OCI-LY1 (cell line): ENCODE measurements around the gene VTA1.

Experiments
- H2AFZ ChIP-seq: fragments of 200-600 bp; sonication (generic), shearing (Covaris generic); 2 replicates; pipeline ENCODE4 v1.6.0; 2014; ENCODE audit warnings: antibody characterized with exemption, mild to moderate bottlenecking, low read length
- H3F3A ChIP-seq: fragments of 200-600 bp; sonication (generic), shearing (Covaris generic); 2 replicates; pipeline ENCODE4 v1.6.0; 2014; ENCODE audit warnings: mild to moderate bottlenecking, antibody characterized with exemption, low read length, moderate library complexity; ENCODE audit not compliant: insufficient read depth
- H3K27ac ChIP-seq: fragments of 200-600 bp; sonication (generic); 2 replicates; pipeline ENCODE4 v1.5.1; 2014; ENCODE audit warnings: low read length, mixed run types, mild to moderate bottlenecking, low read depth; ENCODE audit not compliant: poor library complexity, severe bottlenecking
- H3K27me3 ChIP-seq: fragments of 200-600 bp; sonication (generic); 2 replicates; pipeline ENCODE4 v1.6.0; 2014; ENCODE audit warnings: antibody characterized with exemption, mild to moderate bottlenecking, low read length, moderate library complexity; ENCODE audit not compliant: insufficient read depth
- H3K36me3 ChIP-seq: fragments of 200-600 bp; sonication (generic); 2 replicates; pipeline ENCODE4 v1.6.1; 2014; ENCODE audit warnings: mild to moderate bottlenecking, antibody characterized with exemption, low read length, moderate library complexity, mixed read lengths; ENCODE audit not compliant: insufficient read depth
- H3K4me1 ChIP-seq: fragments of 200-600 bp; sonication (generic); 2 replicates; pipeline ENCODE4 v1.5.1; 2014; ENCODE audit warnings: mild to moderate bottlenecking, low read length, moderate library complexity; ENCODE audit not compliant: insufficient read depth, severe bottlenecking
- H3K4me2 ChIP-seq: fragments of 200-600 bp; sonication (generic), shearing (Covaris generic); 2 replicates; pipeline ENCODE4 v1.6.1; 2014; ENCODE audit warnings: low read length
- H3K4me3 ChIP-seq: fragments of 200-600 bp; sonication (generic); 2 replicates; pipeline ENCODE4 v1.5.1; 2014; ENCODE audit warnings: low read length, low read depth, mild to moderate bottlenecking, mixed read lengths; ENCODE audit not compliant: poor library complexity, severe bottlenecking
- H3K79me2 ChIP-seq: fragments of 200-600 bp; shearing (Covaris generic); 2 replicates; pipeline ENCODE4 v1.6.1; 2016; ENCODE audit warnings: mixed run types, low read length, mixed read lengths; ENCODE audit not compliant: insufficient read depth
- H3K9ac ChIP-seq: fragments of 200-600 bp; sonication (generic), shearing (Covaris generic); 2 replicates; pipeline ENCODE4 v1.6.1; 2014; ENCODE audit warnings: mild to moderate bottlenecking, low read length, mixed read lengths
- H3K9me2 ChIP-seq: fragments of 200-600 bp; sonication (generic), shearing (Covaris generic); 2 replicates; pipeline ENCODE4 v1.6.1; 2014; ENCODE audit warnings: low read depth, mild to moderate bottlenecking, low read length, mixed read lengths
- H3K9me3 ChIP-seq: fragments of 200-600 bp; shearing (Covaris generic); 2 replicates; pipeline ENCODE4 v1.6.1; 2014; ENCODE audit warnings: low read length, mixed read lengths
- H4K20me1 ChIP-seq: fragments of 200-600 bp; sonication (generic), shearing (Covaris generic); 2 replicates; pipeline ENCODE4 v1.6.0; 2016; ENCODE audit warnings: mild to moderate bottlenecking, low read length; ENCODE audit not compliant: insufficient read depth
- CTCF ChIP-seq: fragments of 200-600 bp; sonication (generic), shearing (Covaris generic); IDR thresholded peaks from 2 replicates; pipeline ENCODE4 v1.5.1; 2017; ENCODE audit warnings: mild to moderate bottlenecking, antibody characterized with exemption, low read length, moderate library complexity, mixed read lengths
- EZH2 ChIP-seq: fragments of 200-600 bp; sonication (generic), shearing (Covaris generic); IDR thresholded peaks from 2 replicates; pipeline ENCODE4 v1.8.0; 2017; ENCODE audit warnings: borderline replicate concordance, mixed run types, mild to moderate bottlenecking, antibody characterized with exemption, low read length, moderate library complexity, mixed read lengths

The VTA1 gene

GRCh38 chr6:142173980-142174379 is 26.9 kb downstream of the VTA1 start:
- no peaks in the 10 kb centered on the region for H3K79me2 ChIP-seq
- TF ChIP-seq EZH2 = no peak
- no peak for TF ChIP-seq CTCF
- H3K27me3 ChIP-seq = no peaks in the 10 kb centered on the region
- H3F3A ChIP-seq = no peaks in the 10 kb centered on the region
- no peaks in the 10 kb centered on the region for H3K4me1 ChIP-seq
- H2AFZ ChIP-seq = no peak overlapping the region
- H4K20me1 ChIP-seq = no peaks in the 10 kb centered on the region
- H3K4me2 ChIP-seq = no peak overlapping the region
- 0 out of 2 replicates have a peak, but pooled peaks cover 3% of the 10 kb centered on the region for H3K9me3 ChIP-seq
- H3K36me3 ChIP-seq = peaks cover 82% of the 10 kb centered on the region
- no peak overlapping the region for H3K9ac ChIP-seq
- no peak overlapping the region for H3K4me3 ChIP-seq
- no peak overlapping the region for H3K27ac ChIP-seq
- H3K9me2 ChIP-seq = no peaks in the 10 kb centered on the region

GRCh38 chr6:142174703-142175102 is 27.6 kb downstream of the VTA1 start:
- Histone ChIP-seq H3K9me3 (0 out of 2 replicates have a peak, but pooled peaks cover 3% of the 10 kb centered on the region), H3K36me3 (peaks cover 81% of the 10 kb centered on the region), H3K9ac (no peak overlapping the region), H3K27me3 (no peaks in the 10 kb centered on the region), H4K20me1 (no peaks in the 10 kb centered on the region), H2AFZ (no peak overlapping the region), H3K4me2 (no peak overlapping the region), H3F3A (no peaks in the 10 kb centered on the region), H3K27ac (no peak overlapping the region), H3K9me2 (no peaks in the 10 kb centered on the region), H3K4me3 (no peak overlapping the region), H3K79me2 (no peaks in the 10 kb centered on the region), H3K4me1 (no peaks in the 10 kb centered on the region)
- TF ChIP-seq CTCF (no peak), EZH2 (no peak)

GRCh38 chr6:142178129-142178528 is 31.1 kb downstream of the VTA1 start:
- H3K4me3 ChIP-seq = no peak overlapping the region
- TF ChIP-seq EZH2 = no peak
- TF ChIP-seq CTCF = no peak
- no peaks in the 10 kb centered on the region for H3K27me3 ChIP-seq
- no peaks in the 10 kb centered on the region for H3K9me2 ChIP-seq
- H3K9me3 ChIP-seq = 0 out of 2 replicates have a peak, but pooled peaks cover 3% of the 10 kb centered on the region
- no peaks in the 10 kb centered on the region for H4K20me1 ChIP-seq
- H3K4me1 ChIP-seq = no peaks in the 10 kb centered on the region
- no peak overlapping the region for H3K27ac ChIP-seq
- H2AFZ ChIP-seq = no peak overlapping the region
- no peak overlapping the region for H3K4me2 ChIP-seq
- H3K9ac ChIP-seq = no peak overlapping the region
- no peaks in the 10 kb centered on the region for H3F3A ChIP-seq
- H3K79me2 ChIP-seq = no peaks in the 10 kb centered on the region
- peaks cover 61% of the 10 kb centered on the region for H3K36me3 ChIP-seq
